ENCODE measurements around the gene HOOK2.

DNA sequence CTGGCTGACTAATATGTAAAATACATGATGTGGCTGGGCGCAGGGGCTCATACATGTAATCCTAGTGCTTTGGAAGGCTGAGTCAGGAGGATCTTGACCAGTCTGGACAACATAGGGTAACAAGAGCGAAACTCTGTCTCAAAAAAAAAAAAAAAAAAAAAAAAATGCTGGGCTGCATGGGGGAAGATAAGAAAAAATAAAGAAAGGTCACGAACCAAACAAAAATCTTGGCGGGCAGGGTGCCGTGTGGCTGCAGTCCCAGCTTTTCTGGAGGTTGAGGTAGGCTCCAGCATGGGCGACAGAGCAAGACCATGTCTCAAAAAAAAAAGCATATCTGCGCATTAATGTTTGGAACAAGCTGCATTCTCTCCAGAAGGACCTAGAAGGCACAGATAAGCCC, 39.7 kb upstream of the HOOK2 start:
- TF ChIP-seq EZH2 (IDR thresholded peaks at IDR 0.05) (no peak), POLR2AphosphoS5 (IDR thresholded peaks at IDR 0.05; ENCODE audit: borderline replicate concordance, low read depth, low read length) (no peak), FOXP2 (optimal IDR thresholded peaks at IDR 0.05; ENCODE audit: control extremely low read depth, extremely low read length, insufficient read depth) (no peak)
